Keratinocyte (primary cell): ENCODE results near the gene RAB9A. TPM values are rescaled to one million over a fixed set of nuclear protein-coding genes. Genes with fewer than 3 reads are reported as not detected.

Experiments used
- DNase-seq: peaks from one replicate; pipeline ENCODE4 v3.0.0-alpha.2; 2011; ENCODE audit warnings: low read depth, missing footprints, low spot score
- FAIRE-seq: peaks from 2 replicates; lab custom pipeline; 2011; peaks lifted over from hg19 to GRCh38; lab: Jason Lieb, UNC
- H2AFZ ChIP-seq: 2 replicates; pipeline ENCODE4 v1.6.0; 2012; ENCODE audit warnings: low read length, control low read depth, inconsistent platforms; ENCODE audit not compliant: control insufficient read depth
- H3K27ac ChIP-seq: 2 replicates; pipeline ENCODE4 v1.5.1; 2011; ENCODE audit warnings: low read length; ENCODE audit not compliant: control insufficient read depth, insufficient read depth
- H3K27me3 ChIP-seq: 3 replicates; pipeline ENCODE4 v1.6.0; 2011; ENCODE audit warnings: low read length; ENCODE audit not compliant: control insufficient read depth, insufficient read depth; ENCODE audit errors: extremely low read depth
- H3K36me3 ChIP-seq, 2 experiments: 2 replicates in 1 of 2; 3 replicates in 1 of 2; pipeline ENCODE4 v1.5.1; 2011; ENCODE audit warnings: low read length in 2 of 2, mild to moderate bottlenecking in 1 of 2; ENCODE audit not compliant: control insufficient read depth in 2 of 2, insufficient read depth in 2 of 2; ENCODE audit errors: extremely low read depth in 1 of 2
- H3K4me1 ChIP-seq: 3 replicates; pipeline ENCODE4 v1.5.1; 2011; ENCODE audit warnings: low read length; ENCODE audit not compliant: control insufficient read depth, insufficient read depth; ENCODE audit errors: extremely low read depth
- H3K4me2 ChIP-seq: 3 replicates; pipeline ENCODE4 v1.6.0; 2011; ENCODE audit warnings: low read depth, low read length; ENCODE audit not compliant: control insufficient read depth, insufficient read depth; ENCODE audit errors: extremely low read depth
- H3K4me3 ChIP-seq, 3 experiments: fragments of 200-600 bp in 1 of 3; sonication (generic) in 1 of 3; 2 replicates in 2 of 3; 3 replicates in 1 of 3; pipeline ENCODE4 v1.5.1; 2011 to 2016; ENCODE audit warnings: low read length in 3 of 3, mild to moderate bottlenecking in 3 of 3, control low read depth in 2 of 3, inconsistent platforms in 1 of 3, low read depth in 1 of 3, mixed read lengths in 1 of 3, mixed run types in 1 of 3, moderate library complexity in 1 of 3; ENCODE audit not compliant: control insufficient read depth in 2 of 3, insufficient read depth in 2 of 3; ENCODE audit errors: extremely low read depth in 1 of 3
- H3K79me2 ChIP-seq: 2 replicates; pipeline ENCODE4 v1.6.0; 2012; ENCODE audit warnings: low read length; ENCODE audit not compliant: control insufficient read depth, insufficient read depth
- H3K9ac ChIP-seq: 3 replicates; pipeline ENCODE4 v1.6.0; 2011; ENCODE audit warnings: low read length; ENCODE audit not compliant: control insufficient read depth, insufficient read depth; ENCODE audit errors: extremely low read depth
- H3K9me1 ChIP-seq: 3 replicates; pipeline ENCODE4 v1.6.0; 2011; ENCODE audit warnings: low read length; ENCODE audit not compliant: control insufficient read depth, insufficient read depth; ENCODE audit errors: extremely low read depth
- H3K9me3 ChIP-seq: 2 replicates; pipeline ENCODE4 v1.5.1; 2012; ENCODE audit warnings: low read depth, low read length; ENCODE audit not compliant: control insufficient read depth
- H4K20me1 ChIP-seq: 3 replicates; pipeline ENCODE4 v1.6.0; 2011; ENCODE audit warnings: low read length; ENCODE audit not compliant: control insufficient read depth, insufficient read depth; ENCODE audit errors: extremely low read depth
- EZH2 ChIP-seq: IDR thresholded peaks from one replicate; pipeline ENCODE4 v1.6.1; 2012; ENCODE audit warnings: inconsistent platforms, mild to moderate bottlenecking, low read length, moderate library complexity
- dilution Hi-C: fragments of 300-500 bp; cut with MboI; formaldehyde crosslinking; loops from one replicate; pipeline ENCODE4 v1.7.0; 2020; ENCODE audit warnings: low sequenced_read_pairs; ENCODE audit not compliant: extremely low pct_ligation_motif_present
- polyA plus RNA-seq, 5 experiments: library from polyadenylated mRNA; depleted of rRNA in 3 of 5; stranded (reverse) in 3 of 5; stranded (forward) in 1 of 5; unstranded in 1 of 5; fragments of >200 nt; gene quantifications; 1 replicate in 1 of 5; 2 replicates in 3 of 5; 3 replicates in 1 of 5; pipeline versions ENCODE4 v1.2.1 to v1.2.3, GENCODE V29; 2011 to 2012; ENCODE audit warnings: missing spikeins in 2 of 5, low read depth in 1 of 5, low replicate concordance in 1 of 5
- TF ChIP-seq, protein P1 (sequence below), 3 experiments: IDR thresholded peaks in 1 of 3; conservative IDR thresholded peaks in 1 of 3; optimal IDR thresholded peaks in 1 of 3; 2 replicates in 2 of 3; 3 replicates in 1 of 3; pipeline versions ENCODE3 to v1.5.1; 2011; ENCODE audit warnings: low read length in 3 of 3, mild to moderate bottlenecking in 3 of 3, moderate library complexity in 2 of 3, control low read depth in 1 of 3, inconsistent platforms in 1 of 3; ENCODE audit not compliant: insufficient read depth in 2 of 3; ENCODE audit errors: extremely low read depth in 1 of 3

The RAB9A gene
- polyA plus RNA-seq, 1 donor (not counting 4 experiments of a cell fraction or from before 2014, with no cell fraction given): 46.0 TPM

- Histone ChIP-seq H2AFZ (no peak overlapping the region), H3K4me1 (peaks cover 12% of the 10 kb centered on the region), H3K27me3 (peaks cover 4% of the 10 kb centered on the region), H3K9me3 (no peaks in the 10 kb centered on the region), H3K27ac (no peak overlapping the region), H3K9ac (no peak overlapping the region), H3K4me3 (no peak overlapping the region), H3K36me3 (no peaks in the 10 kb centered on the region), H3K4me2 (no peak overlapping the region), H3K9me1 (no peaks in the 10 kb centered on the region), H3K79me2 (no peaks in the 10 kb centered on the region), H4K20me1 (no peaks in the 10 kb centered on the region)
- FAIRE-seq: no peak
- dilution Hi-C loops: no loop called here
- DNase-seq: no peak
- TF ChIP-seq EZH2: no peak
- TF ChIP-seq, protein P1, sequence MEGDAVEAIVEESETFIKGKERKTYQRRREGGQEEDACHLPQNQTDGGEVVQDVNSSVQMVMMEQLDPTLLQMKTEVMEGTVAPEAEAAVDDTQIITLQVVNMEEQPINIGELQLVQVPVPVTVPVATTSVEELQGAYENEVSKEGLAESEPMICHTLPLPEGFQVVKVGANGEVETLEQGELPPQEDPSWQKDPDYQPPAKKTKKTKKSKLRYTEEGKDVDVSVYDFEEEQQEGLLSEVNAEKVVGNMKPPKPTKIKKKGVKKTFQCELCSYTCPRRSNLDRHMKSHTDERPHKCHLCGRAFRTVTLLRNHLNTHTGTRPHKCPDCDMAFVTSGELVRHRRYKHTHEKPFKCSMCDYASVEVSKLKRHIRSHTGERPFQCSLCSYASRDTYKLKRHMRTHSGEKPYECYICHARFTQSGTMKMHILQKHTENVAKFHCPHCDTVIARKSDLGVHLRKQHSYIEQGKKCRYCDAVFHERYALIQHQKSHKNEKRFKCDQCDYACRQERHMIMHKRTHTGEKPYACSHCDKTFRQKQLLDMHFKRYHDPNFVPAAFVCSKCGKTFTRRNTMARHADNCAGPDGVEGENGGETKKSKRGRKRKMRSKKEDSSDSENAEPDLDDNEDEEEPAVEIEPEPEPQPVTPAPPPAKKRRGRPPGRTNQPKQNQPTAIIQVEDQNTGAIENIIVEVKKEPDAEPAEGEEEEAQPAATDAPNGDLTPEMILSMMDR (optimal IDR thresholded peaks at IDR 0.05 in 1 of 3, IDR thresholded peaks at IDR 0.05 in 1 of 3, conservative IDR thresholded peaks at IDR 0.05 in 1 of 3; ENCODE audit: extremely low read depth in 1 of 3, insufficient read depth in 2 of 3, low read length in 3 of 3): no peak
Measured at GRCh38 chrX:13650318-13650717, 38.6 kb upstream of the RAB9A start.

- Histone ChIP-seq H3K27ac (no peak overlapping the region), H3K9me3 (no peaks in the 10 kb centered on the region), H3K4me2 (no peak overlapping the region), H3K79me2 (no peaks in the 10 kb centered on the region), H4K20me1 (no peaks in the 10 kb centered on the region), H3K9me1 (no peaks in the 10 kb centered on the region), H3K4me1 (peaks cover 12% of the 10 kb centered on the region), H3K4me3 (no peak overlapping the region), H3K27me3 (peaks cover 4% of the 10 kb centered on the region), H2AFZ (no peak overlapping the region), H3K36me3 (no peaks in the 10 kb centered on the region), H3K9ac (no peak overlapping the region)
- dilution Hi-C loops: no loop called here
- FAIRE-seq: no peak
- TF ChIP-seq, protein P1 (optimal IDR thresholded peaks at IDR 0.05 in 1 of 3, IDR thresholded peaks at IDR 0.05 in 1 of 3, conservative IDR thresholded peaks at IDR 0.05 in 1 of 3; ENCODE audit: extremely low read depth in 1 of 3, insufficient read depth in 2 of 3, low read length in 3 of 3): no peak
- TF ChIP-seq EZH2: no peak
- DNase-seq: no peak
Measured at GRCh38 chrX:13651150-13651549, 37.8 kb upstream of the RAB9A start.
